Endothelial cell of umbilical vein (primary cell): ENCODE measurements around the gene CHMP5.

Experiments used
- CTCF ChIP-seq, 2 donors: IDR thresholded peaks; 1 replicate in 1 of 2; 2 replicates in 1 of 2; pipeline ENCODE4 v1.5.1; 2011; ENCODE audit warnings: low read length in 2 of 2, mild to moderate bottlenecking in 2 of 2, moderate library complexity in 2 of 2, control low read depth in 1 of 2, inconsistent platforms in 1 of 2, low read depth in 1 of 2; ENCODE audit not compliant: insufficient read depth in 1 of 2; ENCODE audit errors: extremely low read depth in 1 of 2
- EZH2 ChIP-seq: IDR thresholded peaks from 2 replicates; pipeline ENCODE4 v1.6.1; 2012; ENCODE audit warnings: borderline replicate concordance, low read depth, mild to moderate bottlenecking, moderate library complexity, low read length, inconsistent platforms; ENCODE audit not compliant: severe bottlenecking
- POLR2A ChIP-seq: IDR thresholded peaks from 2 replicates; pipeline ENCODE4 v1.6.1; 2012; ENCODE audit warnings: low read depth, mild to moderate bottlenecking, control low read depth, low read length

DNA sequence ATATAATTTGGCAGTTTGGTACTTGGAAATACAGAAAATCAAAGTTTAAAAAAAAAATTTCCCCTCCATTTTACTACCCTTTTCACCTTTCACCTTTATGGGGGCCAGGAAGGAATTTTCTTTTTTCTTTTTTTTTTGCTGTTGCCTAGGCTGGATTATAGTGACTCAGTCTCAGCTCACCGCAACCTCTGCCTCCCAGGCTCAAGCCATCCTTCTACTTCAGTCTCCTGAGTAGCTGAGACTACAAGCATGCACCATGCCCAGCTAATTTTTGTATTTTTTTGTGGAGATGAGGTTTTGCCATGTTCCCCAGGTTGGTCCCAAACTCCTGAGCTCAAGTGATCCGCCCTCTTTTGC is 9.1 kb downstream of the CHMP5 start:
- TF ChIP-seq POLR2A, result no peak
- no peak for TF ChIP-seq CTCF (IDR thresholded peaks at IDR 0.05; ENCODE audit: extremely low read depth in 1 of 2, insufficient read depth in 1 of 2, low read depth in 1 of 2, low read length in 2 of 2)
- no peak for TF ChIP-seq EZH2
